GM20000 (cell line): ENCODE data around the gene MAD1L1.

Source experiments
- DNase-seq: peaks from one replicate; pipeline ENCODE4 v3.0.0; 2012; ENCODE audit warnings: low spot score
- TF ChIP-seq, protein P1 (sequence below): IDR thresholded peaks from 2 replicates; pipeline ENCODE4 v1.5.1; 2012; ENCODE audit warnings: mild to moderate bottlenecking, control low read depth; ENCODE audit errors: extremely low read depth, missing control alignments

MAD1L1 gene

DNA sequence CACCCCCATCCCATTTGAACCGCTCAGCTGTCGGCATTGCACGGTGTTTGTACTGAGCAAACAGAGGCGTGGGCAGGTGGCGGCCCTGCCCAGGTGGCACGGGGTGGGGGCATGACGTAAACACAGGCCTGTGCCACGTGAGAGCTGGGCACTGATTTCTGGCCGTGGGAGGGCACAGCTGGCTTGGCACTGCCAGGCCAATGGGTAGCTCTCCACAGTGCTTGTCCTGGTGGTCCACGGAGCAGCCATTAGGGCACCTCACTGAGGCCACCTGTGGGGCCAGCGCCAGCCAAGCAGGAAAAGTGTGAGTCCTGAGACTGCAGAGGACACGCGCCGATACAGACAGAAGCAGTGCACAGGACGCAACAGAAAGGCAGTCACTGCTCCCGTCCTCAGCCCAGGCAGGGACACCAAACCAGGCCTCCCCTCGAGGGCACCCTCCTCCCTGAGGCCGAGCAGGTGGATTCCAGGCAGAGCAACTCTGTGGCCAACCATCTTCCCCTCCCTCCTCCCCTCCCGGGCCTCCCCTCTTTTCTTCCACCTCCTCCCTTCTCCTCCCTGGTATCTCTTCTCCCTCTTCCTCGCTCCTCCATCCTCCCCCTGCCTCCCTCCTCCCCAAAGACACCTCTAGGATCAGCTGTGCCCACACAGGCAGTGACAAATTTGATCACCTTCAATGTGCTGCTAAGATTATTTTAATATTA is 303.9 kb downstream of the MAD1L1 start:
- TF ChIP-seq, protein P1, sequence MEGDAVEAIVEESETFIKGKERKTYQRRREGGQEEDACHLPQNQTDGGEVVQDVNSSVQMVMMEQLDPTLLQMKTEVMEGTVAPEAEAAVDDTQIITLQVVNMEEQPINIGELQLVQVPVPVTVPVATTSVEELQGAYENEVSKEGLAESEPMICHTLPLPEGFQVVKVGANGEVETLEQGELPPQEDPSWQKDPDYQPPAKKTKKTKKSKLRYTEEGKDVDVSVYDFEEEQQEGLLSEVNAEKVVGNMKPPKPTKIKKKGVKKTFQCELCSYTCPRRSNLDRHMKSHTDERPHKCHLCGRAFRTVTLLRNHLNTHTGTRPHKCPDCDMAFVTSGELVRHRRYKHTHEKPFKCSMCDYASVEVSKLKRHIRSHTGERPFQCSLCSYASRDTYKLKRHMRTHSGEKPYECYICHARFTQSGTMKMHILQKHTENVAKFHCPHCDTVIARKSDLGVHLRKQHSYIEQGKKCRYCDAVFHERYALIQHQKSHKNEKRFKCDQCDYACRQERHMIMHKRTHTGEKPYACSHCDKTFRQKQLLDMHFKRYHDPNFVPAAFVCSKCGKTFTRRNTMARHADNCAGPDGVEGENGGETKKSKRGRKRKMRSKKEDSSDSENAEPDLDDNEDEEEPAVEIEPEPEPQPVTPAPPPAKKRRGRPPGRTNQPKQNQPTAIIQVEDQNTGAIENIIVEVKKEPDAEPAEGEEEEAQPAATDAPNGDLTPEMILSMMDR: no peak
- no peak for DNase-seq

DNA sequence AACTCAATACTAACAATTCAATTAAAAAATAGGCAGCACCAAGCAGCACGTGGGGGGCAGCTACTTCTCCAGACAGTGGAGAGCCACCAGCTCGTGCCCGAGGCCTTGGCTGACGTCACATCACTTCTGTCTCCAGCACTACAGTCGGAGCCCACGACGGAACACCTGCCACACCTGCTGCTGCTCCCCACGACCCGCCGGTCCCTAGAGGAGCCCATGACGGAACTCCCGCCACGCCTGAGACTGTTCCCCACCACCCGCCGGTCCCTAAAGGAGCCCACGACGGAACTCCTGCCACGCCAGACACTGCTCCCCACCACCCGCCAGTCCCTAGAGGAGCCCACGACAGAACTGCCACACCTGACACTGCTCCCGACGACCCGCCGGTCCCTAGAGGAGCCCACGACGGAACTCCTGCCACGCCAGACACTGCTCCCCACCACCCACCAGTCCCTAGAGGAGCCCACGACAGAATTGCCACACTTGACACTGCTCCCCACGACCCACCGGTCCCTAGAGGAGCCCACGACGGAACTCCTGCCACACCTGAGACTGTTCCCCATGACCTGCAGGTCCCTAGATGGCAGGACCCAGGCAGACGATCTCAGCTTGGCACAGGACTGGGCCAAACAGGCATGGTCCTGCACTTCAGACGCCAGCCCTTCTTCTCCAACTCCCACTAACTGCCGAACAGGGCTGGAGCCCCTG is 304.7 kb downstream of the MAD1L1 start:
- no peak for DNase-seq
- TF ChIP-seq, protein P1: no peak

DNA sequence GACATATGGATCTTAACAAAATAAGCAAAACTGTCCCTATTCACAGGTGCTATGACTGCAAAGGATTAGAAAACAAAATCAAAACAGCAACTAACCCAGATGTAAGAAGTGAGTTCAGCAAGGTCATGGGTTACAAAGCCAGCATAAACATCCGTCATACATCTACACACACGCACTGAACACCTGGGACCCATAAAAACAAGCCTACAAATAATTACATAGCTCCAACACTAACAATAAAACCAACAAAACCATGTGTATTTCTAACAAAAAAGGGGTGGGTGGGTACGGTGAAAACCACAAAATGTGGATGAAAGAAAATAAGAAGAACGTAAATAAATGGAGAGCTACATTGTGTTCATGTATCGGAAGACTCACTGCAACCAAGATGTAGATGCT is 305.8 kb downstream of the MAD1L1 start:
- TF ChIP-seq, protein P1: no peak
- no peak for DNase-seq

DNA sequence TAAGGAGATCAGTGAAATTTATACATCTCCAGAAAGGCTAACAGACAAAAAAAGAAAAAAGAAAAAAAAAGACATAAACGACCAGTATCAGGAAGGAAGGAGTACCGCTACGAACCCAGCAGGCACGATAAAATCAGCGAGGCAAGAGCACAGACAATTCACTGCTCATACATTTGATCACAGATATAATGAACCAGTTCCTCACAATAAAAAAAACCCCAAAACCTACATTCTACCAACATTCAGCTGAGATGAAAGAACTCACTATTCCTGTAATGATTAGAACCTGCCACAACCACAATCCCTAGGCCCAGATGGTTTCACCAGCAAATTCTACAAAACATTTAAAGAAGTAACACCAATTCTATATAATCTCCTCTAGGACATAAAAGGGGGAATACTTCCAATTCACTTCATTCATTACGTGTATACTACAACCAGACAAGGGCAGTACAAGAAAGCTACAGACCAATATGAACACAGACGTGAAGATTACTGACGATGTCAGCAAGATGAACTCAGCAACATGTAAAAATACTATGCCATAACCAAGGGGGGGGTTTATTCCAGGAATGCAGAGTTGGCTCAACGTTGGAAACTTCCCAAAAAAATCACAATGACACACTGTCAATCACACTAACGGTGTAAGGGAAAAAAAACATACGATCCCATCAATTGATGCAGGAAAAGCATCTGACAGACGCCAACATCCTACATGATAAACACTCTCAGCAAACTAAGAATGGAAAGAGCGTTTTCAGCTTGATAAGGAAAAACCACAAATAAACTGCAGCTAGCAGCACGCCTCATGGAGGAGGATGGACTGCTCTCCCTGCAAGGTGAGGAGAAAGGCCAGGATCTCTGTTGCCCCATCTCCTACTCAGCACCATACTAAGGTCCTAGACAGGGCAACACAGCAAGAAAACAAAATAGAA is 306.5 kb downstream of the MAD1L1 start:
- no peak for DNase-seq

DNA sequence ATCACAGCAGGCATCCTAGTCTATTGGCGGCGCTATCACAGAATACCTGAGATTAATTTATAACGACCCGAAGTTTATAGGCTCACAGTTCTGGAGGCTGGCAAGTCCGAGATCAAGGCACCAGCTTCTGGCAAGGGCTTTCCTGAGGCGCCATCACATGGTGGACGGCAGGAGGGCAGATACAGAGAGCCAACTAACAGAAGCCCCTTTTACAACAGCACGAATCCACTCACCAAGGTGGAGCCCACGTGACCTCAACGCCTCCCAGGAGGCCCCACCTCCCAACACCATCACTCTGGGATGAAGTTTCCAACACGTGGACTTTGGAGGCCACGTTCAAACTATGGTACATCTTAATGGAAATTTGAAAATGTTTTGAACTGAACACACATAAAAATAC is 307.4 kb downstream of the MAD1L1 start:
- TF ChIP-seq, protein P1: no peak
- no peak for DNase-seq

More for the DNA sequence above, 306.5 kb downstream of the MAD1L1 start:
- TF ChIP-seq, protein P1: no peak

DNA sequence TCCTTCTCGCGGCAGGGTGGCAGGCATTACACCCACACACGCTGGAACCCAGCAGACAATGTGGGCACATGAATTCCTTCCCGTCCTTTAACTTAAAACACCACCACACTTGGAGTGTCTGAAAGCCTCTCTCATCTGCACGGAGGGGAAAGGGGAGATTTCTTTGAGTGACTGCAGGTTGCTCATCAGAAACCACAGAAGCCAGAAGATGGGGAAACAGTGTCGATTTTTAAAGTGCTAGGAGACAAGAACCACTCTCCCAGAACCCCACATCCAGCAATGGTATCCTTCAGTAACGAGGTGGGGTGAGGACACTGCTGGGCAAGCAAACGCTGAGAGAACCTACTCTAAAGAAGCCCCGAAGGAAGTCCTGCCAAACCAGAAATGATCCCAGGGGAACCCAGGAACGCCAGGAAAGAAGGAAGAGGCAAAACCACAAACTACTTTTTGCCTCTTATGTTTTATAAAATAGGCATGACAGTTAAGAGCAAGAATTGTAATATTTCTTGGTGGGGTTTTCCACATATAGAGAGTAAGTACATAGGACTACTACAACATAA is 308.4 kb downstream of the MAD1L1 start:
- DNase-seq: peak; percentile 71
- TF ChIP-seq, protein P1: no peak
